Hepatocyte (in vitro differentiated cells): Measurements from ENCODE around the gene PARP6.

Experiments
- EZH2 ChIP-seq: fragments of 200-600 bp; sonication (generic); IDR thresholded peaks from 2 replicates; pipeline ENCODE4 v1.6.1; 2016; ENCODE audit warnings: antibody characterized with exemption, mild to moderate bottlenecking, borderline replicate concordance
- EZH2phosphoT487 ChIP-seq: fragments of 200-600 bp; sonication (generic); IDR thresholded peaks from one replicate; pipeline ENCODE4 v1.6.1; 2018; ENCODE audit warnings: antibody characterized with exemption, mild to moderate bottlenecking, low read depth, moderate library complexity; ENCODE audit not compliant: unreplicated experiment, severe bottlenecking
- TF ChIP-seq, protein P1 (sequence below): fragments of 200-600 bp; sonication (generic); IDR thresholded peaks from 2 replicates; pipeline ENCODE4 v1.5.1; 2016; ENCODE audit warnings: antibody characterized with exemption, mild to moderate bottlenecking; ENCODE audit not compliant: poor library complexity

DNA sequence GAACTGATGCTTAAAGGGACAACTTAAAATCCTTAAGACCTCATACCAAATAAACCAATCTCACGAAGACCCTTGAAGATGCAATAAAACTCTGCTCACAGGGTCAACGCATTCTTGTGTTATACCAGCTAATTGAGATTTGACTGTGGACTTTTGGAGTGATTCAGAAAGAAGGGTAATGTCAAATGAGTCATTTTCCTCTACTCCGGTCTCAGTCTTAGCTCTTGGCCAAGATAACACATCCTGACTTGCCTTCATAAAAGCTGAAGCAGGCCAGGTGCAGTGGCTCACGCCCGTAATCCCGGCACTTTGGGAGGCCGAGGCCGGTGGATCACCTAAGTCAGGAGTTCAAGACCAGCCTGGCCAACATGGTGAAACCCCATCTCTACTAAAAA is 45.2 kb downstream of the PARP6 start:
- TF ChIP-seq, protein P1, sequence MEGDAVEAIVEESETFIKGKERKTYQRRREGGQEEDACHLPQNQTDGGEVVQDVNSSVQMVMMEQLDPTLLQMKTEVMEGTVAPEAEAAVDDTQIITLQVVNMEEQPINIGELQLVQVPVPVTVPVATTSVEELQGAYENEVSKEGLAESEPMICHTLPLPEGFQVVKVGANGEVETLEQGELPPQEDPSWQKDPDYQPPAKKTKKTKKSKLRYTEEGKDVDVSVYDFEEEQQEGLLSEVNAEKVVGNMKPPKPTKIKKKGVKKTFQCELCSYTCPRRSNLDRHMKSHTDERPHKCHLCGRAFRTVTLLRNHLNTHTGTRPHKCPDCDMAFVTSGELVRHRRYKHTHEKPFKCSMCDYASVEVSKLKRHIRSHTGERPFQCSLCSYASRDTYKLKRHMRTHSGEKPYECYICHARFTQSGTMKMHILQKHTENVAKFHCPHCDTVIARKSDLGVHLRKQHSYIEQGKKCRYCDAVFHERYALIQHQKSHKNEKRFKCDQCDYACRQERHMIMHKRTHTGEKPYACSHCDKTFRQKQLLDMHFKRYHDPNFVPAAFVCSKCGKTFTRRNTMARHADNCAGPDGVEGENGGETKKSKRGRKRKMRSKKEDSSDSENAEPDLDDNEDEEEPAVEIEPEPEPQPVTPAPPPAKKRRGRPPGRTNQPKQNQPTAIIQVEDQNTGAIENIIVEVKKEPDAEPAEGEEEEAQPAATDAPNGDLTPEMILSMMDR = no peak
- TF ChIP-seq EZH2 (no peak), EZH2phosphoT487 (no peak)
